Measurements from ENCODE around the gene TMEM144. TPM values are rescaled to one million over a fixed set of nuclear protein-coding genes. Genes with fewer than 3 reads are reported as not detected.

The TMEM144 gene
- total and polyA plus RNA-seq, 7 donors: 0.53 to 1.9 (median 1.0) TPM

- intact Hi-C loops (cut with DNase I): no loop called here
- 27 to 41% (median 37%) methylated on average over 2 of the region's 2 CpGs for WGBS, 3 donors
- H3K4me1 ChIP-seq: no peaks in the 10 kb centered on the region
- DNase-seq: no peak
- no peaks in the 10 kb centered on the region for H3K9me3 ChIP-seq
- H3K4me3 ChIP-seq: no peak overlapping the region
- no peak for ATAC-seq
- no peaks in the 10 kb centered on the region for H3K27me3 ChIP-seq (ENCODE audit: insufficient read depth in 3 of 3, low read length in 2 of 3)
- TF ChIP-seq CTCF (IDR thresholded peaks at IDR 0.05): no peak
- H3K36me3 ChIP-seq (ENCODE audit: insufficient read depth in 1 of 2, low read depth in 1 of 2): no peaks in the 10 kb centered on the region
- H3K27ac ChIP-seq: no peak overlapping the region
These were observed 92.0 kb downstream of the TMEM144 start for GRCh38 chr4:158302076-158302866.

GRCh38 chr4:158304694-158305093 is 94.4 kb downstream of the TMEM144 start:
- Histone ChIP-seq H3K4me3 (no peak overlapping the region), H3K27ac (no peak overlapping the region), H3K36me3 (ENCODE audit: insufficient read depth in 1 of 2, low read depth in 1 of 2) (no peaks in the 10 kb centered on the region), H3K27me3 (ENCODE audit: insufficient read depth in 3 of 3, low read length in 2 of 3) (no peaks in the 10 kb centered on the region), H3K4me1 (no peaks in the 10 kb centered on the region), H3K9me3 (no peaks in the 10 kb centered on the region)
- ATAC-seq (no peak), DNase-seq (no peak)
- WGBS, 3 donors: 13 to 44% (median 35%) methylated on average over 1 of the region's 1 CpG
- intact Hi-C loops (cut with DNase I): no loop called here
- TF ChIP-seq CTCF (IDR thresholded peaks at IDR 0.05): no peak

Other genes starting within 250 kb of the TMEM144 start
- gene GASK1B, start 37.5 kb upstream of the TMEM144 start, total RNA-seq: 10 to 100 TPM in 1 of 4 donors, 1 to 10 TPM in 3; 5.3 to 16.7 (median 8.0) TPM
- 1 to 10 TPM; 2.6 to 5.4 (median 3.2) TPM for gene GASK1B, start 37.5 kb upstream of the TMEM144 start, polyA plus RNA-seq

Measured in psoas muscle (tissue), 8 donors.